ENCODE data around the gene HCFC1R1. TPM values are rescaled to one million over a fixed set of nuclear protein-coding genes. Genes with fewer than 3 reads are reported as not detected.
"Not testable (repeated sequence)": the region's sequence is repeated elsewhere in the genome, so short reads cannot be mapped to it uniquely, and the experiment has no call there.

The HCFC1R1 gene
- total and polyA plus RNA-seq, 2 experiments from 2014 or later = 30.2 to 192 TPM

DNA sequence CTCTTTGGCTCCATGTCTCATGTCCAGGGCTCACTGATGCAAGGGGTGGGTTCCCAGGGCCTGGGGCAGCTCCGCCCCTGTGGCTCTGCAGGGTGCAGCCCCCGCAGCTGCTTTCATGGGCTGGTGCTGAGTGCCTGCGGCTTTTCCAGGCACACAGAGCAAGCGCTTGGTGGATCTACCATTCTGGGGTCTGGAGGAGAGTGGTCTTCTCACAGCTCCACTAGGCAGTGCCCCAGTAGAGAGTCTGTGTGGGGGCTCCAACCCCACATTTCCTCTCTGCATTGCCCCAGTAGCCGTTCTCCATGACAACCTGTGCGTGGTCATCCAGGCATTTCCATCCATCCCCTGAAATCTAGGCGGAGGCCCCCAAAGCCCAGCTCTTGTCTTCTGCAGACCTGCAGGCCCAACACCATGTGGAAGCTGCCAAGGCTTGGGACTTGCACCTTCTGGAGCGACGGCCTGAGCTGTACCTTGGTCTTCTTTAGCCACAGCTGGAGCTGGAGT lies 46.9 kb upstream of the HCFC1R1 start:
- Mint-ChIP-seq H3K27ac (no peak overlapping the region), H3K36me3 (ENCODE audit: low read depth) (no peaks in the 10 kb centered on the region; the same call in 2 of the 3 replicates), H3K4me1 (peaks cover 30% of the 10 kb centered on the region), H3K27me3 (ENCODE audit: insufficient read depth, low read depth, poor library complexity) (peaks cover 24% of the 10 kb centered on the region), H3K9me3 (no peaks in the 10 kb centered on the region; the same call in 1 of the 3 replicates), H3K4me3 (no peak overlapping the region)
- H3K4me3 ChIP-seq = no peak overlapping the region
- no peaks in the 10 kb centered on the region for H3F3A ChIP-seq (replicated peaks; ENCODE audit: low read depth)
- no peaks in the 10 kb centered on the region for H3K79me2 ChIP-seq (replicated peaks; ENCODE audit: insufficient read depth)
- H3K4me1 ChIP-seq (ENCODE audit: insufficient read depth) = no peaks in the 10 kb centered on the region
- ATAC-seq (peak; percentile 27), DNase-seq (ENCODE audit: low spot score) (no peak)
- no peaks in the 10 kb centered on the region for H4K20me1 ChIP-seq (replicated peaks; ENCODE audit: insufficient read depth)
- H3K27me3 ChIP-seq (ENCODE audit: insufficient read depth) = no peaks in the 10 kb centered on the region
- no peak overlapping the region for H3K4me2 ChIP-seq
- no peak overlapping the region for H3K27ac ChIP-seq (ENCODE audit: low read depth)
- no peaks in the 10 kb centered on the region for H3K36me3 ChIP-seq (ENCODE audit: insufficient read depth)
- TF ChIP-seq POLR2AphosphoS5 (IDR thresholded peaks at IDR 0.05; ENCODE audit: low read depth) = no peak
- TF ChIP-seq JUNB (IDR thresholded peaks at IDR 0.05; ENCODE audit: unreplicated experiment) = no peak
- no peak for TF ChIP-seq ZNF114 (CRISPR knock-in tag; IDR thresholded peaks at IDR 0.05)
- TF ChIP-seq, protein P1, sequence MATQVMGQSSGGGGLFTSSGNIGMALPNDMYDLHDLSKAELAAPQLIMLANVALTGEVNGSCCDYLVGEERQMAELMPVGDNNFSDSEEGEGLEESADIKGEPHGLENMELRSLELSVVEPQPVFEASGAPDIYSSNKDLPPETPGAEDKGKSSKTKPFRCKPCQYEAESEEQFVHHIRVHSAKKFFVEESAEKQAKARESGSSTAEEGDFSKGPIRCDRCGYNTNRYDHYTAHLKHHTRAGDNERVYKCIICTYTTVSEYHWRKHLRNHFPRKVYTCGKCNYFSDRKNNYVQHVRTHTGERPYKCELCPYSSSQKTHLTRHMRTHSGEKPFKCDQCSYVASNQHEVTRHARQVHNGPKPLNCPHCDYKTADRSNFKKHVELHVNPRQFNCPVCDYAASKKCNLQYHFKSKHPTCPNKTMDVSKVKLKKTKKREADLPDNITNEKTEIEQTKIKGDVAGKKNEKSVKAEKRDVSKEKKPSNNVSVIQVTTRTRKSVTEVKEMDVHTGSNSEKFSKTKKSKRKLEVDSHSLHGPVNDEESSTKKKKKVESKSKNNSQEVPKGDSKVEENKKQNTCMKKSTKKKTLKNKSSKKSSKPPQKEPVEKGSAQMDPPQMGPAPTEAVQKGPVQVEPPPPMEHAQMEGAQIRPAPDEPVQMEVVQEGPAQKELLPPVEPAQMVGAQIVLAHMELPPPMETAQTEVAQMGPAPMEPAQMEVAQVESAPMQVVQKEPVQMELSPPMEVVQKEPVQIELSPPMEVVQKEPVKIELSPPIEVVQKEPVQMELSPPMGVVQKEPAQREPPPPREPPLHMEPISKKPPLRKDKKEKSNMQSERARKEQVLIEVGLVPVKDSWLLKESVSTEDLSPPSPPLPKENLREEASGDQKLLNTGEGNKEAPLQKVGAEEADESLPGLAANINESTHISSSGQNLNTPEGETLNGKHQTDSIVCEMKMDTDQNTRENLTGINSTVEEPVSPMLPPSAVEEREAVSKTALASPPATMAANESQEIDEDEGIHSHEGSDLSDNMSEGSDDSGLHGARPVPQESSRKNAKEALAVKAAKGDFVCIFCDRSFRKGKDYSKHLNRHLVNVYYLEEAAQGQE (IDR thresholded peaks at IDR 0.05; ENCODE audit: unreplicated experiment) = no peak
- TF ChIP-seq, protein P2, sequence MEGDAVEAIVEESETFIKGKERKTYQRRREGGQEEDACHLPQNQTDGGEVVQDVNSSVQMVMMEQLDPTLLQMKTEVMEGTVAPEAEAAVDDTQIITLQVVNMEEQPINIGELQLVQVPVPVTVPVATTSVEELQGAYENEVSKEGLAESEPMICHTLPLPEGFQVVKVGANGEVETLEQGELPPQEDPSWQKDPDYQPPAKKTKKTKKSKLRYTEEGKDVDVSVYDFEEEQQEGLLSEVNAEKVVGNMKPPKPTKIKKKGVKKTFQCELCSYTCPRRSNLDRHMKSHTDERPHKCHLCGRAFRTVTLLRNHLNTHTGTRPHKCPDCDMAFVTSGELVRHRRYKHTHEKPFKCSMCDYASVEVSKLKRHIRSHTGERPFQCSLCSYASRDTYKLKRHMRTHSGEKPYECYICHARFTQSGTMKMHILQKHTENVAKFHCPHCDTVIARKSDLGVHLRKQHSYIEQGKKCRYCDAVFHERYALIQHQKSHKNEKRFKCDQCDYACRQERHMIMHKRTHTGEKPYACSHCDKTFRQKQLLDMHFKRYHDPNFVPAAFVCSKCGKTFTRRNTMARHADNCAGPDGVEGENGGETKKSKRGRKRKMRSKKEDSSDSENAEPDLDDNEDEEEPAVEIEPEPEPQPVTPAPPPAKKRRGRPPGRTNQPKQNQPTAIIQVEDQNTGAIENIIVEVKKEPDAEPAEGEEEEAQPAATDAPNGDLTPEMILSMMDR (conservative IDR thresholded peaks at IDR 0.05; ENCODE audit: low read depth in 2 of 2) = no peak
- TF ChIP-seq, protein P3, sequence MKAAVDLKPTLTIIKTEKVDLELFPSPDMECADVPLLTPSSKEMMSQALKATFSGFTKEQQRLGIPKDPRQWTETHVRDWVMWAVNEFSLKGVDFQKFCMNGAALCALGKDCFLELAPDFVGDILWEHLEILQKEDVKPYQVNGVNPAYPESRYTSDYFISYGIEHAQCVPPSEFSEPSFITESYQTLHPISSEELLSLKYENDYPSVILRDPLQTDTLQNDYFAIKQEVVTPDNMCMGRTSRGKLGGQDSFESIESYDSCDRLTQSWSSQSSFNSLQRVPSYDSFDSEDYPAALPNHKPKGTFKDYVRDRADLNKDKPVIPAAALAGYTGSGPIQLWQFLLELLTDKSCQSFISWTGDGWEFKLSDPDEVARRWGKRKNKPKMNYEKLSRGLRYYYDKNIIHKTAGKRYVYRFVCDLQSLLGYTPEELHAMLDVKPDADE (IDR thresholded peaks at IDR 0.05) = no peak
- no peaks in the 10 kb centered on the region for H3K9me2 ChIP-seq (ENCODE audit: insufficient read depth)
- no peak overlapping the region for H2AFZ ChIP-seq

DNA sequence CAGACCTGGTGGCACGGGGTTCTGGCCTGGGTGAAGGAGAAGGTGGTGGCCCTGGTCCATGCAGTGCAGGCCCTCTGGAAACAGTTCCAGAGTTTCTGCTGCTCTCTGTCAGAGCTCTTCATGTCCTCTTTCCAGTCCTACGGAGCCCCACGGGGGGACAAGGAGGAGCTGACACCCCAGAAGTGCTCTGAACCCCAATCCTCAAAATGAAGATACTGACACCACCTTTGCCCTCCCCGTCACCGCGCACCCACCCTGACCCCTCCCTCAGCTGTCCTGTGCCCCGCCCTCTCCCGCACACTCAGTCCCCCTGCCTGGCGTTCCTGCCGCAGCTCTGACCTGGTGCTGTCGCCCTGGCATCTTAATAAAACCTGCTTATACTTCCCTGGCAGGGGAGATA lies 45.4 kb upstream of the HCFC1R1 start:
- H3K27me3 Mint-ChIP-seq (ENCODE audit: insufficient read depth, low read depth, poor library complexity) = peaks cover 30% of the 10 kb centered on the region

More for the DNA sequence above, 45.4 kb upstream of the HCFC1R1 start:
- not testable (repeated sequence) for H3K4me3 Mint-ChIP-seq; ATAC-seq; H3K27ac ChIP-seq (ENCODE audit: low read depth); H3K9me3 Mint-ChIP-seq; H3K4me1 ChIP-seq (ENCODE audit: insufficient read depth); H3K36me3 ChIP-seq (ENCODE audit: insufficient read depth); H4K20me1 ChIP-seq (replicated peaks; ENCODE audit: insufficient read depth); H3K4me2 ChIP-seq; H3K36me3 Mint-ChIP-seq (ENCODE audit: low read depth); H3F3A ChIP-seq (replicated peaks; ENCODE audit: low read depth); H3K9me2 ChIP-seq (ENCODE audit: insufficient read depth); H2AFZ ChIP-seq; H3K79me2 ChIP-seq (replicated peaks; ENCODE audit: insufficient read depth); H3K27ac Mint-ChIP-seq; H3K27me3 ChIP-seq (ENCODE audit: insufficient read depth); DNase-seq (ENCODE audit: low spot score); H3K4me3 ChIP-seq
- H3K4me1 Mint-ChIP-seq = peaks cover 28% of the 10 kb centered on the region

Data from GM23338 (cell line).